Measurements from ENCODE around the gene C10orf71. TPM values are rescaled to one million over a fixed set of nuclear protein-coding genes. Genes with fewer than 3 reads are reported as not detected.

C10orf71 gene
- total and polyA plus RNA-seq, 7 experiments from 2014 or later: not detected

GRCh38 chr10:49273626-49274025, 25.3 kb upstream of the C10orf71 start:
- Histone ChIP-seq H3K27me3 (ENCODE audit: control insufficient read depth in 2 of 2, insufficient read depth in 2 of 2, low read length in 2 of 2) (no peaks in the 10 kb centered on the region), H3K4me3 (ENCODE audit: low read length) (no peak overlapping the region), H3K36me3 (ENCODE audit: control insufficient read depth in 2 of 3, insufficient read depth in 3 of 3, low read length in 3 of 3) (no peaks in the 10 kb centered on the region), H3K27ac (ENCODE audit: low read depth, low read length) (no peak overlapping the region), H3K4me1 (ENCODE audit: control insufficient read depth in 2 of 2, insufficient read depth in 2 of 2, low read length in 2 of 2) (no peaks in the 10 kb centered on the region), H3K9me3 (ENCODE audit: control insufficient read depth in 2 of 3, low read length in 3 of 3) (no peaks in the 10 kb centered on the region)
- ATAC-seq (no peak), DNase-seq (no peak)
- Mint-ChIP-seq H3K36me3 (no peaks in the 10 kb centered on the region), H3K27me3 (peaks cover 0 to 23% (median 4%) of the 10 kb centered on the region in 5 donors), H3K27ac (no peak overlapping the region), H3K9me3 (peaks cover 0 to 3% (median 0%) of the 10 kb centered on the region in 11 donors), H3K4me1 (peaks cover 0 to 11% (median 0%) of the 10 kb centered on the region in 7 donors), H3K4me3 (no peak overlapping the region)
- ChIA-PET CTCF (no interaction called here), POLR2A (no interaction called here)
- intact Hi-C loops (cut with micrococcal nuclease): no loop called here

- DNase-seq: no peak
- Mint-ChIP-seq H3K36me3 (no peaks in the 10 kb centered on the region), H3K4me1 (peaks cover 0 to 11% (median 0%) of the 10 kb centered on the region in 7 donors), H3K27ac (no peak overlapping the region), H3K4me3 (no peak overlapping the region), H3K9me3 (peaks cover 0 to 3% (median 0%) of the 10 kb centered on the region in 11 donors), H3K27me3 (peaks cover 0 to 25% (median 4%) of the 10 kb centered on the region in 5 donors)
- Histone ChIP-seq H3K27me3 (ENCODE audit: control insufficient read depth in 2 of 2, insufficient read depth in 2 of 2, low read length in 2 of 2) (no peaks in the 10 kb centered on the region), H3K4me3 (ENCODE audit: low read length) (no peak overlapping the region), H3K27ac (ENCODE audit: low read depth, low read length) (no peak overlapping the region), H3K36me3 (ENCODE audit: control insufficient read depth in 2 of 3, insufficient read depth in 3 of 3, low read length in 3 of 3) (no peaks in the 10 kb centered on the region), H3K4me1 (ENCODE audit: control insufficient read depth in 2 of 2, insufficient read depth in 2 of 2, low read length in 2 of 2) (no peaks in the 10 kb centered on the region), H3K9me3 (ENCODE audit: control insufficient read depth in 2 of 3, low read length in 3 of 3) (no peaks in the 10 kb centered on the region)
- intact Hi-C loops (cut with micrococcal nuclease): no loop called here
- ATAC-seq: no peak
- ChIA-PET POLR2A (no interaction called here), CTCF (no interaction called here)
These were observed 24.1 kb upstream of the C10orf71 start for GRCh38 chr10:49274886-49275285.

- no peaks in the 10 kb centered on the region for H3K9me3 ChIP-seq (ENCODE audit: control insufficient read depth in 2 of 3, low read length in 3 of 3)
- DNase-seq (no peak), ATAC-seq (no peak)
- no peaks in the 10 kb centered on the region for H3K36me3 ChIP-seq (ENCODE audit: control insufficient read depth in 2 of 3, insufficient read depth in 3 of 3, low read length in 3 of 3)
- intact Hi-C loops (cut with micrococcal nuclease): no loop called here
- Mint-ChIP-seq H3K27ac (peak overlapping the region in 1 of 9 donors; percentile 21), H3K9me3 (no peaks in the 10 kb centered on the region), H3K4me3 (no peak overlapping the region), H3K36me3 (no peaks in the 10 kb centered on the region), H3K4me1 (peaks cover 0 to 11% (median 0%) of the 10 kb centered on the region in 7 donors), H3K27me3 (peaks cover 0 to 18% (median 4%) of the 10 kb centered on the region in 5 donors)
- H3K27me3 ChIP-seq (ENCODE audit: control insufficient read depth in 2 of 2, insufficient read depth in 2 of 2, low read length in 2 of 2): no peaks in the 10 kb centered on the region
- ChIA-PET CTCF (no interaction called here), POLR2A (no interaction called here)
- no peak overlapping the region for H3K27ac ChIP-seq (ENCODE audit: low read depth, low read length)
- H3K4me1 ChIP-seq (ENCODE audit: control insufficient read depth in 2 of 2, insufficient read depth in 2 of 2, low read length in 2 of 2): no peaks in the 10 kb centered on the region
- no peak overlapping the region for H3K4me3 ChIP-seq (ENCODE audit: low read length)
These were observed 23.1 kb upstream of the C10orf71 start for GRCh38 chr10:49275896-49276295.

GRCh38 chr10:49276596-49276995, 22.4 kb upstream of the C10orf71 start:
- no peak for ATAC-seq
- Histone ChIP-seq H3K4me1 (ENCODE audit: control insufficient read depth in 2 of 2, insufficient read depth in 2 of 2, low read length in 2 of 2) (no peaks in the 10 kb centered on the region), H3K9me3 (ENCODE audit: control insufficient read depth in 2 of 3, low read length in 3 of 3) (no peaks in the 10 kb centered on the region), H3K27ac (ENCODE audit: low read depth, low read length) (no peak overlapping the region), H3K27me3 (ENCODE audit: control insufficient read depth in 2 of 2, insufficient read depth in 2 of 2, low read length in 2 of 2) (no peaks in the 10 kb centered on the region), H3K36me3 (ENCODE audit: control insufficient read depth in 2 of 3, insufficient read depth in 3 of 3, low read length in 3 of 3) (no peaks in the 10 kb centered on the region), H3K4me3 (ENCODE audit: low read length) (no peak overlapping the region)
- Mint-ChIP-seq H3K4me1 (peaks cover 0 to 11% (median 0%) of the 10 kb centered on the region in 7 donors), H3K27ac (no peak overlapping the region), H3K27me3 (peaks cover 0 to 17% (median 3%) of the 10 kb centered on the region in 5 donors), H3K9me3 (no peaks in the 10 kb centered on the region), H3K36me3 (no peaks in the 10 kb centered on the region), H3K4me3 (no peak overlapping the region)
- POLR2A ChIA-PET: no interaction called here
- intact Hi-C loops (cut with micrococcal nuclease): no loop called here
- CTCF ChIA-PET: no interaction called here
- DNase-seq: no peak

- no peak for DNase-seq
- H3K4me3 Mint-ChIP-seq: no peak overlapping the region
- CTCF ChIA-PET: interaction anchor here (0.6 kb wide), 1 partner anchor 998 kb away, joined by 3 read pairs; no protein-coding TSS in a partner anchor
These were observed 21.0 kb upstream of the C10orf71 start for GRCh38 chr10:49277973-49278372.

GRCh38 chr10:49278497-49278981, 20.4 kb upstream of the C10orf71 start:
- Mint-ChIP-seq H3K27me3 (peaks cover 0 to 8% (median 2%) of the 10 kb centered on the region in 5 donors), H3K36me3 (no peaks in the 10 kb centered on the region), H3K4me1 (peaks cover 0 to 4% (median 0%) of the 10 kb centered on the region in 7 donors), H3K9me3 (no peaks in the 10 kb centered on the region), H3K4me3 (no peak overlapping the region), H3K27ac (no peak overlapping the region)
- H3K27me3 ChIP-seq (ENCODE audit: control insufficient read depth in 2 of 2, insufficient read depth in 2 of 2, low read length in 2 of 2): no peaks in the 10 kb centered on the region
- H3K4me3 ChIP-seq (ENCODE audit: low read length): no peak overlapping the region
- no peak for ATAC-seq
- no peaks in the 10 kb centered on the region for H3K4me1 ChIP-seq (ENCODE audit: control insufficient read depth in 2 of 2, insufficient read depth in 2 of 2, low read length in 2 of 2)
- no peaks in the 10 kb centered on the region for H3K36me3 ChIP-seq (ENCODE audit: control insufficient read depth in 2 of 3, insufficient read depth in 3 of 3, low read length in 3 of 3)
- intact Hi-C loops (cut with micrococcal nuclease): no loop called here
- CTCF ChIA-PET: interaction anchor here (0.6 kb wide), 1 partner anchor 998 kb away, joined by 3 read pairs; no protein-coding TSS in a partner anchor
- POLR2A ChIA-PET: no interaction called here
- no peak overlapping the region for H3K27ac ChIP-seq (ENCODE audit: low read depth, low read length)
- no peak for DNase-seq
- no peaks in the 10 kb centered on the region for H3K9me3 ChIP-seq (ENCODE audit: control insufficient read depth in 2 of 3, low read length in 3 of 3)

More at GRCh38 chr10:49277973-49278372, 21.0 kb upstream of the C10orf71 start:
- intact Hi-C loops (cut with micrococcal nuclease): no loop called here
- Mint-ChIP-seq H3K27me3 (peaks cover 0 to 8% (median 2%) of the 10 kb centered on the region in 5 donors), H3K9me3 (no peaks in the 10 kb centered on the region), H3K4me1 (peaks cover 0 to 4% (median 0%) of the 10 kb centered on the region in 7 donors), H3K27ac (no peak overlapping the region), H3K36me3 (no peaks in the 10 kb centered on the region)
- no peaks in the 10 kb centered on the region for H3K9me3 ChIP-seq (ENCODE audit: control insufficient read depth in 2 of 3, low read length in 3 of 3)
- POLR2A ChIA-PET: no interaction called here
- no peaks in the 10 kb centered on the region for H3K4me1 ChIP-seq (ENCODE audit: control insufficient read depth in 2 of 2, insufficient read depth in 2 of 2, low read length in 2 of 2)
- H3K27ac ChIP-seq (ENCODE audit: low read depth, low read length): no peak overlapping the region
- ATAC-seq: no peak
- H3K4me3 ChIP-seq (ENCODE audit: low read length): no peak overlapping the region
- H3K36me3 ChIP-seq (ENCODE audit: control insufficient read depth in 2 of 3, insufficient read depth in 3 of 3, low read length in 3 of 3): no peaks in the 10 kb centered on the region
- no peaks in the 10 kb centered on the region for H3K27me3 ChIP-seq (ENCODE audit: control insufficient read depth in 2 of 2, insufficient read depth in 2 of 2, low read length in 2 of 2)

Measured in naive thymus-derived CD4-positive, alpha-beta T cell (primary cell).